ENCODE results near the gene CRYGN.

GRCh38 chr7:151442776-151443496 lies 3.0 kb upstream of the CRYGN start:
- TF ChIP-seq GABPA (IDR thresholded peaks at IDR 0.05; ENCODE audit: low read depth), result no peak
- no peak for TF ChIP-seq CTCF (IDR thresholded peaks at IDR 0.05; ENCODE audit: insufficient read depth, low read length)

Data from HL-60 (cell line).